Keratinocyte (primary cell): Measurements from ENCODE around the gene STEEP1. TPM values are rescaled to one million over a fixed set of nuclear protein-coding genes. Genes with fewer than 3 reads are reported as not detected.
A peak's percentile ranks its signal among the peaks of the same experiment; 100 is the strongest.

ENCODE experiments used
- DNase-seq: peaks from one replicate; pipeline ENCODE4 v3.0.0-alpha.2; 2011; ENCODE audit warnings: low read depth, missing footprints, low spot score
- FAIRE-seq: peaks from 2 replicates; lab custom pipeline; 2011; peaks lifted over from hg19 to GRCh38; lab: Jason Lieb, UNC
- H2AFZ ChIP-seq: 2 replicates; pipeline ENCODE4 v1.6.0; 2012; ENCODE audit warnings: low read length, control low read depth, inconsistent platforms; ENCODE audit not compliant: control insufficient read depth
- H3K27ac ChIP-seq: 2 replicates; pipeline ENCODE4 v1.5.1; 2011; ENCODE audit warnings: low read length; ENCODE audit not compliant: control insufficient read depth, insufficient read depth
- H3K27me3 ChIP-seq: 3 replicates; pipeline ENCODE4 v1.6.0; 2011; ENCODE audit warnings: low read length; ENCODE audit not compliant: control insufficient read depth, insufficient read depth; ENCODE audit errors: extremely low read depth
- H3K36me3 ChIP-seq, 2 experiments: 2 replicates in 1 of 2; 3 replicates in 1 of 2; pipeline ENCODE4 v1.5.1; 2011; ENCODE audit warnings: low read length in 2 of 2, mild to moderate bottlenecking in 1 of 2; ENCODE audit not compliant: control insufficient read depth in 2 of 2, insufficient read depth in 2 of 2; ENCODE audit errors: extremely low read depth in 1 of 2
- H3K4me1 ChIP-seq: 3 replicates; pipeline ENCODE4 v1.5.1; 2011; ENCODE audit warnings: low read length; ENCODE audit not compliant: control insufficient read depth, insufficient read depth; ENCODE audit errors: extremely low read depth
- H3K4me2 ChIP-seq: 3 replicates; pipeline ENCODE4 v1.6.0; 2011; ENCODE audit warnings: low read depth, low read length; ENCODE audit not compliant: control insufficient read depth, insufficient read depth; ENCODE audit errors: extremely low read depth
- H3K4me3 ChIP-seq, 3 experiments: fragments of 200-600 bp in 1 of 3; sonication (generic) in 1 of 3; 2 replicates in 2 of 3; 3 replicates in 1 of 3; pipeline ENCODE4 v1.5.1; 2011 to 2016; ENCODE audit warnings: low read length in 3 of 3, mild to moderate bottlenecking in 3 of 3, control low read depth in 2 of 3, inconsistent platforms in 1 of 3, low read depth in 1 of 3, mixed read lengths in 1 of 3, mixed run types in 1 of 3, moderate library complexity in 1 of 3; ENCODE audit not compliant: control insufficient read depth in 2 of 3, insufficient read depth in 2 of 3; ENCODE audit errors: extremely low read depth in 1 of 3
- H3K79me2 ChIP-seq: 2 replicates; pipeline ENCODE4 v1.6.0; 2012; ENCODE audit warnings: low read length; ENCODE audit not compliant: control insufficient read depth, insufficient read depth
- H3K9ac ChIP-seq: 3 replicates; pipeline ENCODE4 v1.6.0; 2011; ENCODE audit warnings: low read length; ENCODE audit not compliant: control insufficient read depth, insufficient read depth; ENCODE audit errors: extremely low read depth
- H3K9me1 ChIP-seq: 3 replicates; pipeline ENCODE4 v1.6.0; 2011; ENCODE audit warnings: low read length; ENCODE audit not compliant: control insufficient read depth, insufficient read depth; ENCODE audit errors: extremely low read depth
- H3K9me3 ChIP-seq: 2 replicates; pipeline ENCODE4 v1.5.1; 2012; ENCODE audit warnings: low read depth, low read length; ENCODE audit not compliant: control insufficient read depth
- H4K20me1 ChIP-seq: 3 replicates; pipeline ENCODE4 v1.6.0; 2011; ENCODE audit warnings: low read length; ENCODE audit not compliant: control insufficient read depth, insufficient read depth; ENCODE audit errors: extremely low read depth
- CTCF ChIP-seq, 3 experiments: IDR thresholded peaks in 1 of 3; conservative IDR thresholded peaks in 1 of 3; optimal IDR thresholded peaks in 1 of 3; 2 replicates in 2 of 3; 3 replicates in 1 of 3; pipeline versions ENCODE3 to v1.5.1; 2011; ENCODE audit warnings: low read length in 3 of 3, mild to moderate bottlenecking in 3 of 3, moderate library complexity in 2 of 3, control low read depth in 1 of 3, inconsistent platforms in 1 of 3; ENCODE audit not compliant: insufficient read depth in 2 of 3; ENCODE audit errors: extremely low read depth in 1 of 3
- EZH2 ChIP-seq: IDR thresholded peaks from one replicate; pipeline ENCODE4 v1.6.1; 2012; ENCODE audit warnings: inconsistent platforms, mild to moderate bottlenecking, low read length, moderate library complexity
- dilution Hi-C: fragments of 300-500 bp; cut with MboI; formaldehyde crosslinking; loops from one replicate; pipeline ENCODE4 v1.7.0; 2020; ENCODE audit warnings: low sequenced_read_pairs; ENCODE audit not compliant: extremely low pct_ligation_motif_present
- polyA plus RNA-seq, 5 experiments: library from polyadenylated mRNA; depleted of rRNA in 3 of 5; stranded (reverse) in 3 of 5; stranded (forward) in 1 of 5; unstranded in 1 of 5; fragments of >200 nt; gene quantifications; 1 replicate in 1 of 5; 2 replicates in 3 of 5; 3 replicates in 1 of 5; pipeline versions ENCODE4 v1.2.1 to v1.2.3, GENCODE V29; 2011 to 2012; ENCODE audit warnings: missing spikeins in 2 of 5, low read depth in 1 of 5, low replicate concordance in 1 of 5

The STEEP1 gene
- polyA plus RNA-seq, 1 donor (not counting 4 experiments of a cell fraction or from before 2014, with no cell fraction given), result 23.3 TPM

- no peak for FAIRE-seq
- dilution Hi-C loops, result no loop called here
Measured at GRCh38 chrX:119573222-119573621, 8.0 kb upstream of the STEEP1 start.

GRCh38 chrX:119570351-119570835, 5.2 kb upstream of the STEEP1 start:
- H3K4me2 ChIP-seq, result no peak overlapping the region
- no peaks in the 10 kb centered on the region for H3K9me1 ChIP-seq
- H4K20me1 ChIP-seq, result no peaks in the 10 kb centered on the region
- no peak overlapping the region for H3K9ac ChIP-seq
- no peaks in the 10 kb centered on the region for H3K36me3 ChIP-seq
- DNase-seq, result no peak
- dilution Hi-C loops, result no loop called here
- no peak overlapping the region for H3K4me3 ChIP-seq
- no peak overlapping the region for H2AFZ ChIP-seq
- no peaks in the 10 kb centered on the region for H3K9me3 ChIP-seq
- no peak for FAIRE-seq
- peaks cover 4% of the 10 kb centered on the region for H3K79me2 ChIP-seq
- peaks cover 7% of the 10 kb centered on the region for H3K4me1 ChIP-seq
- H3K27me3 ChIP-seq, result no peaks in the 10 kb centered on the region
- H3K27ac ChIP-seq, result no peak overlapping the region
- TF ChIP-seq EZH2 (no peak), CTCF (optimal IDR thresholded peaks at IDR 0.05 in 1 of 3, IDR thresholded peaks at IDR 0.05 in 1 of 3, conservative IDR thresholded peaks at IDR 0.05 in 1 of 3; ENCODE audit: extremely low read depth in 1 of 3, insufficient read depth in 2 of 3, low read length in 3 of 3) (no peak)

More at GRCh38 chrX:119573222-119573621, 8.0 kb upstream of the STEEP1 start:
- H3K4me1 ChIP-seq, result peaks cover 7% of the 10 kb centered on the region
- no peaks in the 10 kb centered on the region for H3K27me3 ChIP-seq
- no peaks in the 10 kb centered on the region for H3K9me3 ChIP-seq
- TF ChIP-seq CTCF (optimal IDR thresholded peaks at IDR 0.05 in 1 of 3, IDR thresholded peaks at IDR 0.05 in 1 of 3, conservative IDR thresholded peaks at IDR 0.05 in 1 of 3; ENCODE audit: extremely low read depth in 1 of 3, insufficient read depth in 2 of 3, low read length in 3 of 3) (no peak), EZH2 (no peak)
- no peaks in the 10 kb centered on the region for H3K36me3 ChIP-seq
- no peak overlapping the region for H3K9ac ChIP-seq
- no peaks in the 10 kb centered on the region for H4K20me1 ChIP-seq
- no peak overlapping the region for H3K27ac ChIP-seq
- H2AFZ ChIP-seq, result no peak overlapping the region
- DNase-seq, result no peak
- peaks cover 8% of the 10 kb centered on the region for H3K79me2 ChIP-seq
- H3K4me2 ChIP-seq, result peak overlapping the region; percentile 78
- H3K9me1 ChIP-seq, result no peaks in the 10 kb centered on the region
- H3K4me3 ChIP-seq, result peak overlapping the region in 2 of 3 experiments; percentile 51 to 70
